GM12878 (cell line): ENCODE data around the gene CILP2.

ENCODE experiments used
- CHD2 ChIP-seq: IDR thresholded peaks from 2 replicates; pipeline ENCODE4 v1.6.1; 2011; ENCODE audit warnings: low read depth, low read length, improper control_type of control experiment, borderline replicate concordance
- CTCF ChIP-seq, 3 experiments: IDR thresholded peaks in 2 of 3; conservative IDR thresholded peaks in 1 of 3; 2 replicates each; pipeline ENCODE4 v1.5.1; 2011; ENCODE audit warnings: low read depth in 3 of 3, low read length in 3 of 3, mild to moderate bottlenecking in 3 of 3, control low read depth in 2 of 3, moderate library complexity in 2 of 3, inconsistent platforms in 1 of 3, mixed read lengths in 1 of 3; ENCODE audit not compliant: control insufficient read depth in 2 of 3, insufficient read depth in 1 of 3; ENCODE audit errors: extremely low read depth in 1 of 3
- FOS ChIP-seq: IDR thresholded peaks from 3 replicates; pipeline ENCODE4 v1.6.1; 2011; ENCODE audit warnings: borderline replicate concordance; ENCODE audit not compliant: insufficient read length; ENCODE audit errors: extremely low read depth
- FOXK2 ChIP-seq: fragments of 450-650 bp; IDR thresholded peaks from 2 replicates; pipeline ENCODE4 v1.6.1; 2017; ENCODE audit warnings: mild to moderate bottlenecking, moderate library complexity
- NFXL1 ChIP-seq: fragments of 450-650 bp; IDR thresholded peaks from 2 replicates; pipeline ENCODE4 v1.6.1; 2017; ENCODE audit warnings: antibody characterized with exemption, mild to moderate bottlenecking, borderline replicate concordance
- POLR2A ChIP-seq: IDR thresholded peaks from 2 replicates; pipeline ENCODE4 v1.6.1; 2011; ENCODE audit warnings: low read depth, mild to moderate bottlenecking, low read length
- POLR2AphosphoS5 ChIP-seq: IDR thresholded peaks from 2 replicates; pipeline ENCODE4 v1.6.1; 2011; ENCODE audit warnings: mild to moderate bottlenecking, low read length, inconsistent platforms
- USF2 ChIP-seq: IDR thresholded peaks from 2 replicates; pipeline ENCODE4 v1.6.1; 2011; ENCODE audit warnings: low read depth, low read length, improper control_type of control experiment, borderline replicate concordance
- YY1 ChIP-seq: IDR thresholded peaks from 2 replicates; pipeline ENCODE4 v1.6.1; 2011; ENCODE audit warnings: low read depth, mild to moderate bottlenecking, low read length
- ZBTB40 ChIP-seq: fragments of 450-650 bp; IDR thresholded peaks from 2 replicates; pipeline ENCODE4 v1.6.1; 2016; ENCODE audit warnings: mild to moderate bottlenecking, moderate library complexity, borderline replicate concordance

- TF ChIP-seq POLR2AphosphoS5 (no peak), CTCF (IDR thresholded peaks at IDR 0.05 in 2 of 3, conservative IDR thresholded peaks at IDR 0.05 in 1 of 3; ENCODE audit: control insufficient read depth in 2 of 3, extremely low read depth in 1 of 3, insufficient read depth in 1 of 3, low read depth in 3 of 3, low read length in 3 of 3) (no peak), NFXL1 (no peak), CHD2 (no peak), POLR2A (peak; percentile 42; the same call in 1 of the 2 replicates), FOS (no peak), ZBTB40 (no peak), FOXK2 (no peak), YY1 (no peak), USF2 (no peak)
Observed at GRCh38 chr19:19508217-19508616, 29.8 kb upstream of the CILP2 start.
